Dedifferentiated amniotic fluid mesenchymal stem cell (primary cell): Measurements from ENCODE around the gene KCNG2.
"Not testable (repeated sequence)": the region's sequence is repeated elsewhere in the genome, so short reads cannot be mapped to it uniquely, and the experiment has no call there.

Experiments
- DNase-seq: peaks from one replicate; pipeline ENCODE4 v3.0.0-alpha.2; 2016; ENCODE audit errors: extremely low spot score

The KCNG2 gene

GRCh38 chr18:79852561-79853302, 55.0 kb downstream of the KCNG2 start:
- no peak for DNase-seq

- DNase-seq: no peak
Measured at GRCh38 chr18:79853303-79853992, 55.7 kb downstream of the KCNG2 start.

- no peak for DNase-seq
Measured at GRCh38 chr18:79853993-79854364, 56.2 kb downstream of the KCNG2 start.

GRCh38 chr18:79855147-79855933, 57.6 kb downstream of the KCNG2 start:
- no peak for DNase-seq

- no peak for DNase-seq
Measured at GRCh38 chr18:79856119-79857007, 58.6 kb downstream of the KCNG2 start.

GRCh38 chr18:79857082-79857671, 59.4 kb downstream of the KCNG2 start:
- no peak for DNase-seq

GRCh38 chr18:79859314-79859713, 61.6 kb downstream of the KCNG2 start:
- no peak for DNase-seq

- DNase-seq: no peak
Measured at GRCh38 chr18:79861687-79862086, 63.9 kb downstream of the KCNG2 start.

GRCh38 chr18:79862562-79862961, 64.8 kb downstream of the KCNG2 start:
- no peak for DNase-seq

GRCh38 chr18:79863161-79864005, 65.6 kb downstream of the KCNG2 start:
- no peak for DNase-seq

- DNase-seq: no peak
Measured at GRCh38 chr18:79864006-79864725, 66.4 kb downstream of the KCNG2 start.

- DNase-seq: not testable (repeated sequence)
Measured at GRCh38 chr18:79864955-79865354, 67.2 kb downstream of the KCNG2 start.

- DNase-seq: not testable (repeated sequence)
Measured at GRCh38 chr18:79865951-79866350, 68.2 kb downstream of the KCNG2 start.

- no peak for DNase-seq
Measured at GRCh38 chr18:79866889-79867574, 69.3 kb downstream of the KCNG2 start.

GRCh38 chr18:79867666-79868065, 69.9 kb downstream of the KCNG2 start:
- DNase-seq: no peak

GRCh38 chr18:79868168-79868784, 70.5 kb downstream of the KCNG2 start:
- no peak for DNase-seq

- no peak for DNase-seq
Measured at GRCh38 chr18:79868811-79869541, 71.2 kb downstream of the KCNG2 start.
